ENCODE data around the gene SH3BGRL. TPM values are rescaled to one million over a fixed set of nuclear protein-coding genes. Genes with fewer than 3 reads are reported as not detected.
A peak's percentile ranks its signal among the peaks of the same experiment; 100 is the strongest.

The SH3BGRL gene
- 319 TPM for total RNA-seq (2013)
- polyA plus RNA-seq = 100 to 1,000 TPM; 203 to 374 (median 318) TPM
- 80.2 and 128 TPM in 2 replicates for polyA minus RNA-seq
- total RNA-seq = 67.4 to 362 (median 259) reads per million in 11 experiments

DNA sequence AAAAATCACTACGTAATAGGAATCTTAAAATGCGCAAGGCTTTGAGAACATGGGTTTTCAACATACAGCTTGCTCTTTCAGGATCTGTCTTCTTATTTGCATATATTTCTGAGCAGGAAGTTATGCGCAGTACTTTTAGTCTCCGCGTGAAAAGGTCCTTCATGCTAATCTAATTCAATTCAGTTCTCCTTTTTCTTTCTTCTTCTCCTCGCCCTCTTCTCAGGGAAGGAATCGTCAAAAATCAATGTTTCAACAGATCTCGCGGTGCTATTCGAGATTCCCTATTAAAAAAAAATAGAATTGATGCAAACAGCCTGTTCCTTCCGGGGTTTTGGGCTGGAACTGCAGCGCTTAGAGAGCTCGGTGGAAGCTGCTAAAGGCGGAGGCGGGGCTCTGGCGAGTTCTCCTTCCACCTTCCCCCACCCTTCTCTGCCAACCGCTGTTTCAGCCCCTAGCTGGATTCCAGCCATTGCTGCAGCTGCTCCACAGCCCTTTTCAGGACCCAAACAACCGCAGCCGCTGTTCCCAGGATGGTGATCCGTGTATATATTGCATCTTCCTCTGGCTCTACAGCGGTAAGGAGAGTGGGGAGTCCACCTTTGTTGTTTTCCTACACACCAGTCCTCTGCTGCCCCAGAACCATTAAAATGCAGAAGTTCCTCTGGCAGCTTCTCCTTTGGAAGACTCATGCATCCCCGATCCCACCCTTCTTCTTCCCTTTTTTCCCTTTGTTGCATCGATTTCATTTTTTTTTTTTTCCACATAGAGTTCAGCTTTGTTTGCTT is at the start of gene SH3BGRL, which contains the start of gene HMGN5:
Gene SH3BGRL, plus strand, starts transcription at position 432 of the 785 bp plus-strand sequence. Its CDS starts 99 bp downstream, at position 531.
Gene HMGN5, minus strand, starts transcription at position 243 of the 785 bp plus-strand sequence. CDS start 80,364 bp downstream, outside the sequence.
- Histone ChIP-seq H3K9me3 (replicated peaks in 1 of 2; ENCODE audit: control insufficient read depth in 1 of 2, insufficient read depth in 1 of 2, low read length in 2 of 2) (no peaks in the 10 kb centered on the region), H3K9ac (ENCODE audit: insufficient read depth, low read length, poor library complexity, severe bottlenecking) (peak within 1 kb of the TSS; percentile 52), H3K27me3 (ENCODE audit: control insufficient read depth in 2 of 2, insufficient read depth in 2 of 2, low read length in 2 of 2) (no peaks in the 10 kb centered on the region), H4K20me1 (ENCODE audit: insufficient read depth, low read length) (no peaks in the 10 kb centered on the region), H3K27ac (ENCODE audit: low read depth in 1 of 2, low read length in 2 of 2) (peak within 1 kb of the TSS; percentile 84), H3K36me3 (replicated peaks in 1 of 2; ENCODE audit: control insufficient read depth in 1 of 2, insufficient read depth in 2 of 2, low read length in 2 of 2) (no peaks in the 10 kb centered on the region), H3K79me2 (ENCODE audit: insufficient read depth, low read length) (peaks cover 42% of the 10 kb centered on the region), H2AFZ (ENCODE audit: insufficient read depth, low read depth, low read length, poor library complexity, severe bottlenecking) (peak within 1 kb of the TSS; percentile 69), H3K4me3 (replicated peaks in 1 of 3; ENCODE audit: low read depth in 2 of 3, low read length in 3 of 3) (peak within 1 kb of the TSS; percentile 51 to 82 (median 75)), H3K4me1 (ENCODE audit: control insufficient read depth in 1 of 2, insufficient read depth in 2 of 2, low read length in 2 of 2) (peaks cover 22 to 42% of the 10 kb centered on the region in 2 donors), H3K4me2 (replicated peaks; ENCODE audit: extremely low read depth, low read length, poor library complexity, severe bottlenecking) (peak within 1 kb of the TSS; percentile 84)
- peak within 1 kb of the TSS; percentile 89 to 98 (median 91) for H3K27ac Mint-ChIP-seq
- DNase-seq = peak; percentile 55 to 64 (median 62)
- 3% methylated on average over 6 of the region's 23 CpGs for WGBS (ENCODE audit: insufficient coverage)
- intact Hi-C loops (cut with micrococcal nuclease) = no loop called here
- peaks cover 0 to 3% (median 0%) of the 10 kb centered on the region in 7 donors for H3K9me3 Mint-ChIP-seq
- TF ChIP-seq, protein P1, sequence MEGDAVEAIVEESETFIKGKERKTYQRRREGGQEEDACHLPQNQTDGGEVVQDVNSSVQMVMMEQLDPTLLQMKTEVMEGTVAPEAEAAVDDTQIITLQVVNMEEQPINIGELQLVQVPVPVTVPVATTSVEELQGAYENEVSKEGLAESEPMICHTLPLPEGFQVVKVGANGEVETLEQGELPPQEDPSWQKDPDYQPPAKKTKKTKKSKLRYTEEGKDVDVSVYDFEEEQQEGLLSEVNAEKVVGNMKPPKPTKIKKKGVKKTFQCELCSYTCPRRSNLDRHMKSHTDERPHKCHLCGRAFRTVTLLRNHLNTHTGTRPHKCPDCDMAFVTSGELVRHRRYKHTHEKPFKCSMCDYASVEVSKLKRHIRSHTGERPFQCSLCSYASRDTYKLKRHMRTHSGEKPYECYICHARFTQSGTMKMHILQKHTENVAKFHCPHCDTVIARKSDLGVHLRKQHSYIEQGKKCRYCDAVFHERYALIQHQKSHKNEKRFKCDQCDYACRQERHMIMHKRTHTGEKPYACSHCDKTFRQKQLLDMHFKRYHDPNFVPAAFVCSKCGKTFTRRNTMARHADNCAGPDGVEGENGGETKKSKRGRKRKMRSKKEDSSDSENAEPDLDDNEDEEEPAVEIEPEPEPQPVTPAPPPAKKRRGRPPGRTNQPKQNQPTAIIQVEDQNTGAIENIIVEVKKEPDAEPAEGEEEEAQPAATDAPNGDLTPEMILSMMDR (IDR thresholded peaks at IDR 0.05) = no peak
- H3K4me3 Mint-ChIP-seq = peak within 1 kb of the TSS; percentile 94 to 95
- peaks cover 2 to 3% of the 10 kb centered on the region in 2 donors for H3K36me3 Mint-ChIP-seq
- peaks cover 44% of the 10 kb centered on the region for H3K4me1 Mint-ChIP-seq
- H3K27me3 Mint-ChIP-seq (ENCODE audit: low read depth in 3 of 3) = no peaks in the 10 kb centered on the region

GRCh38 chrX:81168391-81168790 is 33.5 kb upstream of the SH3BGRL start:
- H3K27ac ChIP-seq (ENCODE audit: low read depth in 1 of 2, low read length in 2 of 2) = no peak overlapping the region
- Mint-ChIP-seq H3K4me1 (no peaks in the 10 kb centered on the region), H3K4me3 (no peak overlapping the region), H3K27ac (no peak overlapping the region), H3K27me3 (ENCODE audit: low read depth in 3 of 3) (peaks cover 0 to 5% (median 0%) of the 10 kb centered on the region in 3 donors), H3K36me3 (no peaks in the 10 kb centered on the region), H3K9me3 (no peaks in the 10 kb centered on the region)
- no peaks in the 10 kb centered on the region for H3K79me2 ChIP-seq (ENCODE audit: insufficient read depth, low read length)
- H3K36me3 ChIP-seq (replicated peaks in 1 of 2; ENCODE audit: control insufficient read depth in 1 of 2, insufficient read depth in 2 of 2, low read length in 2 of 2) = no peaks in the 10 kb centered on the region
- no peaks in the 10 kb centered on the region for H4K20me1 ChIP-seq (ENCODE audit: insufficient read depth, low read length)
- no peaks in the 10 kb centered on the region for H3K27me3 ChIP-seq (ENCODE audit: control insufficient read depth in 2 of 2, insufficient read depth in 2 of 2, low read length in 2 of 2)
- TF ChIP-seq, protein P1 (IDR thresholded peaks at IDR 0.05) = no peak
- no peak for DNase-seq
- no peak overlapping the region for H2AFZ ChIP-seq (ENCODE audit: insufficient read depth, low read depth, low read length, poor library complexity, severe bottlenecking)
- no CpG with 5 or more reads among the region's 3 CpGs for WGBS (ENCODE audit: insufficient coverage)
- H3K9me3 ChIP-seq (replicated peaks in 1 of 2; ENCODE audit: control insufficient read depth in 1 of 2, insufficient read depth in 1 of 2, low read length in 2 of 2) = no peaks in the 10 kb centered on the region
- no peaks in the 10 kb centered on the region for H3K4me1 ChIP-seq (ENCODE audit: control insufficient read depth in 1 of 2, insufficient read depth in 2 of 2, low read length in 2 of 2)
- intact Hi-C loops (cut with micrococcal nuclease) = no loop called here
- no peak overlapping the region for H3K4me2 ChIP-seq (replicated peaks; ENCODE audit: extremely low read depth, low read length, poor library complexity, severe bottlenecking)
- H3K4me3 ChIP-seq (replicated peaks in 1 of 3; ENCODE audit: low read depth in 2 of 3, low read length in 3 of 3) = no peak overlapping the region
- no peak overlapping the region for H3K9ac ChIP-seq (ENCODE audit: insufficient read depth, low read length, poor library complexity, severe bottlenecking)
